Activated B cell treated with CpG ODN at 0.5 μM for 24 hours (primary cell): ENCODE results near the gene EYS. TPM values are rescaled to one million over a fixed set of nuclear protein-coding genes. Genes with fewer than 3 reads are reported as not detected.

Experiments
- ATAC-seq: fragments of 200-7000 bp; cut with Tn5 transposase; one replicate; pipeline ENCODE4 v1.10.0; 2021; ENCODE audit warnings: low read depth, mild to moderate bottlenecking, moderate library complexity
- CTCF ChIA-PET: fragments of 350-600 bp; sonication (Branson Sonifier 250); formaldehyde crosslinking; loops from one replicate; lab custom pipeline; 2021; ENCODE audit warnings: antibody characterized with exemption; lab: Charles Lee
- POLR2A ChIA-PET: fragments of 350-600 bp; sonication (Branson Sonifier 250); formaldehyde crosslinking; loops from one replicate; lab custom pipeline; 2021; ENCODE audit warnings: antibody characterized with exemption; lab: Charles Lee
- DNase-seq: peaks from one replicate; pipeline ENCODE4 v3.0.0; 2022
- H3K27ac Mint-ChIP-seq: one replicate; pipeline ENCODE4 v1.8.0; 2020; ENCODE audit warnings: mixed read lengths
- H3K27me3 Mint-ChIP-seq: one replicate; pipeline ENCODE4 v1.8.0; 2021; ENCODE audit warnings: mixed read lengths
- H3K36me3 Mint-ChIP-seq: one replicate; pipeline ENCODE4 v1.8.0; 2021; ENCODE audit warnings: low read depth, mixed read lengths
- H3K4me1 Mint-ChIP-seq: one replicate; pipeline ENCODE4 v1.8.0; 2021; ENCODE audit warnings: mixed read lengths
- H3K4me3 Mint-ChIP-seq: one replicate; pipeline ENCODE4 v1.8.0; 2020; ENCODE audit warnings: mild to moderate bottlenecking, mixed read lengths
- H3K9me3 Mint-ChIP-seq: one replicate; pipeline ENCODE4 v1.8.0; 2020; ENCODE audit warnings: mixed read lengths
- intact Hi-C: fragments of 100-400 bp; cut with micrococcal nuclease; formaldehyde crosslinking; loops from one replicate; pipeline ENCODE4 v1.15.1; 2024
- total RNA-seq: library from RNA; stranded (reverse); gene quantifications from 2 replicates; pipeline ENCODE4 v1.2.3, GENCODE V29; 2022
- TF ChIP-seq, protein P1 (sequence below): fragments of 200-600 bp; IDR thresholded peaks from one replicate; pipeline ENCODE4 v1.8.0; 2022; ENCODE audit warnings: antibody characterized with exemption, mild to moderate bottlenecking

EYS gene
- total RNA-seq, 1 donor from 2014 or later, result not detected

DNA sequence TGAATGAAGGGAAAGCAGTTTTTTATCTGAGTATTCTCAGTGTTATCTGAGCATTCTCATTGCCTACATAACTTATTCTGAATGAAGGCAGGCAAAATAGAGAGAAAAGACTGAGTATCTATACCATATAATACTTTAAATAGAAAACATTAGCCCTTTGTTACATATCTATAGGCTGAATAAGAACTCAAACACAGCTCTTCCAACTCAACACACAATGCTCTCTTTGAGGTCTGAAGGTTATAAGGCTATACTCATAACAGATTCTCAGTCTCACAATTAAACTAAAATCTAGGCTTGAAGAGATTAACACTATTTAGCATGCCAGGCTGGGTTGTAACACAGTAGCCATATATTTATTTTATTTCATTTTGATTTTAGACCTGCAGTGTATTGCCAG is 56.9 kb downstream of the EYS start:
- ChIA-PET POLR2A (no interaction called here), CTCF (no interaction called here)
- TF ChIP-seq, protein P1, sequence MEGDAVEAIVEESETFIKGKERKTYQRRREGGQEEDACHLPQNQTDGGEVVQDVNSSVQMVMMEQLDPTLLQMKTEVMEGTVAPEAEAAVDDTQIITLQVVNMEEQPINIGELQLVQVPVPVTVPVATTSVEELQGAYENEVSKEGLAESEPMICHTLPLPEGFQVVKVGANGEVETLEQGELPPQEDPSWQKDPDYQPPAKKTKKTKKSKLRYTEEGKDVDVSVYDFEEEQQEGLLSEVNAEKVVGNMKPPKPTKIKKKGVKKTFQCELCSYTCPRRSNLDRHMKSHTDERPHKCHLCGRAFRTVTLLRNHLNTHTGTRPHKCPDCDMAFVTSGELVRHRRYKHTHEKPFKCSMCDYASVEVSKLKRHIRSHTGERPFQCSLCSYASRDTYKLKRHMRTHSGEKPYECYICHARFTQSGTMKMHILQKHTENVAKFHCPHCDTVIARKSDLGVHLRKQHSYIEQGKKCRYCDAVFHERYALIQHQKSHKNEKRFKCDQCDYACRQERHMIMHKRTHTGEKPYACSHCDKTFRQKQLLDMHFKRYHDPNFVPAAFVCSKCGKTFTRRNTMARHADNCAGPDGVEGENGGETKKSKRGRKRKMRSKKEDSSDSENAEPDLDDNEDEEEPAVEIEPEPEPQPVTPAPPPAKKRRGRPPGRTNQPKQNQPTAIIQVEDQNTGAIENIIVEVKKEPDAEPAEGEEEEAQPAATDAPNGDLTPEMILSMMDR, result no peak
- Mint-ChIP-seq H3K4me3 (no peak overlapping the region), H3K9me3 (peaks cover 17% of the 10 kb centered on the region), H3K4me1 (no peaks in the 10 kb centered on the region), H3K36me3 (no peaks in the 10 kb centered on the region), H3K27ac (no peak overlapping the region), H3K27me3 (no peaks in the 10 kb centered on the region)
- intact Hi-C loops, result no loop called here
- DNase-seq (no peak), ATAC-seq (no peak)

DNA sequence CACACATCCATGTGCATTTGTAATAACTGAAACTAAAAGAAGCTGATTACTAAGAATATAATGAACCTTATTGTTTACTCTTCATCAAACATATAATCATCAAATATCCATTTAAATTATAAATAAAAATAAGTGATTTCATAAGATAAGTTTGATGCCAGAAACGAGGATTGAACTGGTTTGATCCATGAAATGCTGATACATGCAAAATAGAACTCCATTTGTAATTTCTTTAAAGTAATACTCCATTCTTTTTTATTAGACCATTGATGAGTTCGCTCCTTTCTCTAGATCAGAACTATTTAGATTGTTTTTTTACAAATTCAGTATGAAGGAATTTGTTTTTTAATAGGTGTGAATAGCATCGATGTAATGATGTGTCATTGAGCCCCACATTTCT is 57.6 kb downstream of the EYS start:
- intact Hi-C loops, result no loop called here
- TF ChIP-seq, protein P1, result no peak
- H3K36me3 Mint-ChIP-seq, result no peaks in the 10 kb centered on the region
- no peaks in the 10 kb centered on the region for H3K4me1 Mint-ChIP-seq
- peaks cover 22% of the 10 kb centered on the region for H3K9me3 Mint-ChIP-seq
- H3K27me3 Mint-ChIP-seq, result no peaks in the 10 kb centered on the region
- H3K27ac Mint-ChIP-seq, result no peak overlapping the region
- POLR2A ChIA-PET, result no interaction called here
- CTCF ChIA-PET, result no interaction called here
- DNase-seq (no peak), ATAC-seq (no peak)
- H3K4me3 Mint-ChIP-seq, result no peak overlapping the region

DNA sequence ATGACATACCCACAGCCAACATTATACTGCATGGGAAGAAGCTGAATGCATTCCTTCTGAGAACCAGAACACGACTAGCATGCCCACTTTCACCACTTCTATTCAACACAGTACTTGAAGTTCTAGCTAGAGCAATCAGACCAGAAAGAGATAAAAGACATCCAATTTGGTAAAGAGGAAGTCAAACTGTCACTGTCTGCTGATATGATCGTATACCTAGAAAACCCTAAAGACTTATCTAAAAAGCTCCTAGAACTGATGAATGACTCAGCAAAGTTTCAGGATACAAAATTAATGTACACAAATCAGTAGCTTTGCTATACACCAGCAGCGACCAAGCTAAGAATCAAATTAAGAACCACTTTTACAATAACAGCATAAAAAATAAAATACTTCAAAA is 60.5 kb downstream of the EYS start:
- H3K27ac Mint-ChIP-seq, result no peak overlapping the region
- TF ChIP-seq, protein P1, result no peak
- no peaks in the 10 kb centered on the region for H3K36me3 Mint-ChIP-seq
- H3K4me3 Mint-ChIP-seq, result no peak overlapping the region
- intact Hi-C loops, result no loop called here
- POLR2A ChIA-PET, result no interaction called here
- H3K4me1 Mint-ChIP-seq, result no peaks in the 10 kb centered on the region
- DNase-seq (no peak), ATAC-seq (no peak)
- H3K27me3 Mint-ChIP-seq, result no peaks in the 10 kb centered on the region
- CTCF ChIA-PET, result no interaction called here
- H3K9me3 Mint-ChIP-seq, result peaks cover 20% of the 10 kb centered on the region

DNA sequence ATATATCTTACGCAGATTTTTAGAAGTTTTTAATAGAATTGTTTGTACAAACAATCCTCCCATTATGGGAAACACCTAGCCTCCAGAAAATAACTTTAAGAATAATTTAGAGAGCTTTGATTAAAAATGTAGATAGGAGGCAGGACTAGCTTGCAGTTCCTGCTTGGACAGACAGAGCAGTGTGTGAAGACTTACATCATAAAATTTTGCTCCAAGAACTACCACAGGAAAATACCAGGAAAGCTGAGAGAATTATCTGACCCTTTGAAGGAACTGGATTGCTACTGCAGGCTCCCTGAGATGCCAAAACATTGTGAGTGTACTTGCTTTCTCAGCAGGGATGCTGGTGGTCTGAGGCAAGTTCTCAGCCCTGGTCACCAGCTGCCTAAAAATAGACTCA is 64.2 kb downstream of the EYS start:
- CTCF ChIA-PET, result no interaction called here

DNA sequence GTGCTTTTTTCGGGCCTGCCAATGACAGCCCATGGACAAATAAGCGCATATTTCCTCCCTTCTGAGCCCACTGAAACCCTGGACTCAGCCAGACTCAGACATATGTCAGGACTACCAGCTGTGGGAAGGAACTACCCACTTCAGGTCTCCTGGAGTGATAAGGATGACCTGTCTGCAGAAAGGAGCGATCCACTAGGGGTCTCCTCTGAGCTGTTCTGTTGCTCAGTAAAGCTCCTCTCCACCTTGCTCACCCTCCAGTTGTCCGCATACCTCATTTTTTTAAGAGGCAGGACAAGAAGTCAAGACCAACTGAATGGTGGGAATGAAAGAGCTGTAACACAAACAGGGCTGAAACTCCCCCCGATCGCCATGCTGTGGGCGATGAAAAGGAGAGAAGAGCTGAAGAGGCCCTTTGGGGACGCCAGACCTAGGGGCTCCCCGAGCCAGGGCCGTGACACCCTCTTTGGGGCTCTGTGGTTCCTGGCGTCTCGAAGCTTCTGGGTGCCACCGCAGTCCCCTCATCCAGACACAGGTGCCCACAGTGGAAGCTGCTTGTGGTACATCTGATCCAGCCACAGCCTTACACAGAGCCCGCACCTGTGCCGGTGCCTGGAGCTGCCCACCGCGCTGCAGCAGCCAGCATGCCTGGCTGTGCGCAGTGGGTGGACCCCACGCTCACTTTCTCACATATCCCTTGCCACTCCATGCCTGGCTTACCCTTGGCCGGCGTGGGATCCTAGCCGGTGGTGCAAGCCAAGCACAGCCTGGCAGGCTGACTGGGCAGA is 68.8 kb downstream of the EYS start:
- POLR2A ChIA-PET, result no interaction called here
- CTCF ChIA-PET, result no interaction called here
- H3K27me3 Mint-ChIP-seq, result no peaks in the 10 kb centered on the region

More for the DNA sequence above, 64.2 kb downstream of the EYS start:
- DNase-seq, result no peak
- intact Hi-C loops, result no loop called here
- no peak for ATAC-seq
- no peaks in the 10 kb centered on the region for H3K27me3 Mint-ChIP-seq
- POLR2A ChIA-PET, result no interaction called here
- no peak overlapping the region for H3K4me3 Mint-ChIP-seq
- no peak overlapping the region for H3K27ac Mint-ChIP-seq
- H3K4me1 Mint-ChIP-seq, result no peaks in the 10 kb centered on the region
- TF ChIP-seq, protein P1, result no peak
- H3K36me3 Mint-ChIP-seq, result no peaks in the 10 kb centered on the region
- H3K9me3 Mint-ChIP-seq, result peaks cover 19% of the 10 kb centered on the region

More for the DNA sequence above, 68.8 kb downstream of the EYS start:
- TF ChIP-seq, protein P1, result no peak
- Mint-ChIP-seq H3K9me3 (peaks cover 3% of the 10 kb centered on the region), H3K4me3 (no peak overlapping the region), H3K27ac (no peak overlapping the region), H3K4me1 (no peaks in the 10 kb centered on the region), H3K36me3 (no peaks in the 10 kb centered on the region)
- ATAC-seq, result no peak
- DNase-seq, result no peak
- intact Hi-C loops, result no loop called here
